Ovary (tissue), 3 donors: ENCODE measurements around the gene ELOVL1.

Experiments used
- CTCF ChIP-seq, 3 donors: fragments of 450-650 bp in 2 of 3; fragments of 200-600 bp in 1 of 3; IDR thresholded peaks; one replicate each; pipeline versions ENCODE4 v1.5.1 to v1.8.0; 2016 to 2022; ENCODE audit warnings: antibody characterized with exemption in 3 of 3, mild to moderate bottlenecking in 1 of 3
- EP300 ChIP-seq: sonication (generic); formaldehyde crosslinking; IDR thresholded peaks from one replicate; pipeline ENCODE4 v1.6.1; 2017; ENCODE audit warnings: antibody characterized with exemption
- POLR2A ChIP-seq: fragments of 450-650 bp; IDR thresholded peaks from one replicate; pipeline ENCODE4 v1.6.1; 2017; ENCODE audit warnings: antibody characterized with exemption, mild to moderate bottlenecking, moderate library complexity
- donor health status: DM: no; HTN: no; CAD: no.

GRCh38 chr1:43402089-43402865, 34.5 kb upstream of the ELOVL1 start:
- no peak for TF ChIP-seq CTCF (IDR thresholded peaks at IDR 0.05)
- no peak for TF ChIP-seq POLR2A
- no peak for TF ChIP-seq EP300
